Nephron (organoid): ENCODE data around the gene PLCB4.

Experiments used
- H3K27ac Mint-ChIP-seq, 3 experiments: 2 replicates each; pipeline ENCODE4 v1.8.0; 2020; ENCODE audit warnings: mixed read lengths in 3 of 3, mild to moderate bottlenecking in 2 of 3, moderate library complexity in 1 of 3
- H3K27me3 Mint-ChIP-seq: 2 replicates; pipeline ENCODE4 v1.8.0; 2021; ENCODE audit warnings: low read depth, mild to moderate bottlenecking, moderate library complexity, mixed read lengths
- H3K36me3 Mint-ChIP-seq: 2 replicates; pipeline ENCODE4 v1.8.0; 2020; ENCODE audit warnings: low read depth, mixed read lengths
- H3K4me1 Mint-ChIP-seq: 2 replicates; pipeline ENCODE4 v1.8.0; 2020; ENCODE audit warnings: mixed read lengths
- H3K4me3 Mint-ChIP-seq, 3 experiments: 2 replicates each; pipeline ENCODE4 v1.8.0; 2020; ENCODE audit warnings: mild to moderate bottlenecking in 3 of 3, mixed read lengths in 3 of 3, moderate library complexity in 2 of 3
- H3K9me3 Mint-ChIP-seq: 2 replicates; pipeline ENCODE4 v1.8.0; 2020; ENCODE audit warnings: mixed read lengths
- CTCF ChIP-seq, 3 experiments: fragments of 200-600 bp; sonication (generic); IDR thresholded peaks; one replicate each; pipeline ENCODE4 v1.5.0; 2021; ENCODE audit warnings: antibody characterized with exemption in 3 of 3; ENCODE audit not compliant: unreplicated experiment in 3 of 3

The PLCB4 gene

GRCh38 chr20:9480066-9480465 lies 411.2 kb downstream of the PLCB4 start:
- no peak for TF ChIP-seq CTCF (IDR thresholded peaks at IDR 0.05; ENCODE audit: unreplicated experiment in 3 of 3)
- Mint-ChIP-seq H3K9me3 (no peaks in the 10 kb centered on the region), H3K27me3 (no peaks in the 10 kb centered on the region), H3K4me3 (no peak overlapping the region), H3K4me1 (peaks cover 5% of the 10 kb centered on the region), H3K27ac (no peak overlapping the region), H3K36me3 (peaks cover 10% of the 10 kb centered on the region)

- Mint-ChIP-seq H3K36me3 (peaks cover 4% of the 10 kb centered on the region), H3K27me3 (no peaks in the 10 kb centered on the region), H3K27ac (no peak overlapping the region), H3K9me3 (no peaks in the 10 kb centered on the region), H3K4me3 (no peak overlapping the region), H3K4me1 (peaks cover 5% of the 10 kb centered on the region)
- TF ChIP-seq CTCF (IDR thresholded peaks at IDR 0.05; ENCODE audit: unreplicated experiment in 3 of 3) = no peak
Observed at GRCh38 chr20:9482180-9482579, 413.3 kb downstream of the PLCB4 start.

GRCh38 chr20:9483131-9483530 lies 414.2 kb downstream of the PLCB4 start:
- no peaks in the 10 kb centered on the region for H3K27me3 Mint-ChIP-seq
- H3K4me1 Mint-ChIP-seq = peaks cover 5% of the 10 kb centered on the region
- H3K36me3 Mint-ChIP-seq = peaks cover 4% of the 10 kb centered on the region
- TF ChIP-seq CTCF (IDR thresholded peaks at IDR 0.05; ENCODE audit: unreplicated experiment in 3 of 3) = no peak
- peak overlapping the region in 1 of 3 experiments; percentile 0 for H3K27ac Mint-ChIP-seq
- no peak overlapping the region for H3K4me3 Mint-ChIP-seq
- no peaks in the 10 kb centered on the region for H3K9me3 Mint-ChIP-seq

- peaks cover 5% of the 10 kb centered on the region for H3K4me1 Mint-ChIP-seq
- no peak overlapping the region for H3K27ac Mint-ChIP-seq
- H3K36me3 Mint-ChIP-seq = no peaks in the 10 kb centered on the region
- TF ChIP-seq CTCF (IDR thresholded peaks at IDR 0.05; ENCODE audit: unreplicated experiment in 3 of 3) = no peak
- H3K4me3 Mint-ChIP-seq = no peak overlapping the region
- no peaks in the 10 kb centered on the region for H3K27me3 Mint-ChIP-seq
- no peaks in the 10 kb centered on the region for H3K9me3 Mint-ChIP-seq
Observed at GRCh38 chr20:9485614-9486340, 416.9 kb downstream of the PLCB4 start.

GRCh38 chr20:9487231-9487630 lies 418.3 kb downstream of the PLCB4 start:
- no peak overlapping the region for H3K27ac Mint-ChIP-seq
- TF ChIP-seq CTCF (IDR thresholded peaks at IDR 0.05; ENCODE audit: unreplicated experiment in 3 of 3) = no peak

GRCh38 chr20:9488063-9488462 lies 419.2 kb downstream of the PLCB4 start:
- Mint-ChIP-seq H3K27me3 (no peaks in the 10 kb centered on the region), H3K9me3 (no peaks in the 10 kb centered on the region), H3K36me3 (no peaks in the 10 kb centered on the region), H3K4me1 (peaks cover 6% of the 10 kb centered on the region), H3K4me3 (no peak overlapping the region), H3K27ac (no peak overlapping the region)
- TF ChIP-seq CTCF (IDR thresholded peaks at IDR 0.05; ENCODE audit: unreplicated experiment in 3 of 3) = no peak

More at GRCh38 chr20:9487231-9487630, 418.3 kb downstream of the PLCB4 start:
- Mint-ChIP-seq H3K9me3 (no peaks in the 10 kb centered on the region), H3K36me3 (no peaks in the 10 kb centered on the region), H3K4me3 (no peak overlapping the region), H3K4me1 (peaks cover 5% of the 10 kb centered on the region), H3K27me3 (no peaks in the 10 kb centered on the region)
